Uterus (tissue), 2 donors: Measurements from ENCODE around the gene NUDT3.

Experiments
- POLR2A ChIP-seq, 2 donors: fragments of 450-650 bp; IDR thresholded peaks; one replicate each; pipeline ENCODE4 v1.6.1; 2016; ENCODE audit warnings: antibody characterized with exemption in 2 of 2, mild to moderate bottlenecking in 1 of 2, moderate library complexity in 1 of 2
- TF ChIP-seq, protein P1 (sequence below), 4 experiments: fragments of 200-600 bp in 2 of 4; fragments of 450-650 bp in 2 of 4; sonication (generic) in 2 of 4; IDR thresholded peaks; one replicate each; pipeline ENCODE4 v1.5.1; 2016 to 2019; ENCODE audit warnings: antibody characterized with exemption in 4 of 4, mild to moderate bottlenecking in 2 of 4, moderate library complexity in 1 of 4

DNA sequence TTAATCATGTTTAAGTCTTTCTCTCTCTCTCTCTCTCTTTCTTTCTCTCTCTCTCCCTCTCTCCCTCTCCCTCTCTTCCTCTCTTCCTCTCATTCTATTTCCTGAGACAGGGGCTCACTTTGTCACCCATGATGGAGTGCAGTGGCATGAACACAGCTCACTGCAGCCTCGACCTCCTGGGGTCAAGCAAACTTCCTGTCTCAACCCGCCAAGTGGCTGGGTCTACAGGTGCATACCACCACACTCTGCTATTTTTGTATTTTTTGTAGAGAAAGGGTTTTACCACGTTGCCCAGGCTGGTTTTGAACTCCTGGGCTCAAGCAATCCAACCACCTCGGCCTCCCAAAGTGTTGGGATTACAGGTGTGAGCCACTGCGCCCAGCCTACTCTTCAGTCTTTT, 49.1 kb upstream of the NUDT3 start:
- TF ChIP-seq, protein P1, sequence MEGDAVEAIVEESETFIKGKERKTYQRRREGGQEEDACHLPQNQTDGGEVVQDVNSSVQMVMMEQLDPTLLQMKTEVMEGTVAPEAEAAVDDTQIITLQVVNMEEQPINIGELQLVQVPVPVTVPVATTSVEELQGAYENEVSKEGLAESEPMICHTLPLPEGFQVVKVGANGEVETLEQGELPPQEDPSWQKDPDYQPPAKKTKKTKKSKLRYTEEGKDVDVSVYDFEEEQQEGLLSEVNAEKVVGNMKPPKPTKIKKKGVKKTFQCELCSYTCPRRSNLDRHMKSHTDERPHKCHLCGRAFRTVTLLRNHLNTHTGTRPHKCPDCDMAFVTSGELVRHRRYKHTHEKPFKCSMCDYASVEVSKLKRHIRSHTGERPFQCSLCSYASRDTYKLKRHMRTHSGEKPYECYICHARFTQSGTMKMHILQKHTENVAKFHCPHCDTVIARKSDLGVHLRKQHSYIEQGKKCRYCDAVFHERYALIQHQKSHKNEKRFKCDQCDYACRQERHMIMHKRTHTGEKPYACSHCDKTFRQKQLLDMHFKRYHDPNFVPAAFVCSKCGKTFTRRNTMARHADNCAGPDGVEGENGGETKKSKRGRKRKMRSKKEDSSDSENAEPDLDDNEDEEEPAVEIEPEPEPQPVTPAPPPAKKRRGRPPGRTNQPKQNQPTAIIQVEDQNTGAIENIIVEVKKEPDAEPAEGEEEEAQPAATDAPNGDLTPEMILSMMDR (IDR thresholded peaks at IDR 0.05), result no peak
- TF ChIP-seq POLR2A (IDR thresholded peaks at IDR 0.05), result no peak
